Upper lobe of right lung (tissue), 1 donor: ENCODE data around the gene FKBP2. TPM values are rescaled to one million over a fixed set of nuclear protein-coding genes. Genes with fewer than 3 reads are reported as not detected.

Experiments
- ATAC-seq: fragments of 200-7000 bp; cut with Tn5 transposase; one replicate; pipeline ENCODE4 v1.9.1; 2020; ENCODE audit warnings: mild to moderate bottlenecking, moderate library complexity
- DNase-seq: peaks from one replicate; pipeline ENCODE4 v3.0.0-alpha.2; 2020
- H3K27ac ChIP-seq: fragments of 200-600 bp; one replicate; pipeline ENCODE4 v1.8.0; 2022
- H3K27me3 ChIP-seq: fragments of 200-600 bp; one replicate; pipeline ENCODE4 v1.8.0; 2022; ENCODE audit warnings: mild to moderate bottlenecking
- H3K36me3 ChIP-seq: fragments of 200-600 bp; one replicate; pipeline ENCODE4 v1.8.0; 2022
- H3K4me1 ChIP-seq: fragments of 200-600 bp; one replicate; pipeline ENCODE4 v1.8.0; 2022
- H3K4me3 ChIP-seq: fragments of 200-600 bp; one replicate; pipeline ENCODE4 v1.8.0; 2022; ENCODE audit warnings: mild to moderate bottlenecking
- H3K9me3 ChIP-seq: fragments of 200-600 bp; one replicate; pipeline ENCODE4 v1.8.0; 2022
- CTCF ChIP-seq: fragments of 200-600 bp; IDR thresholded peaks from one replicate; pipeline ENCODE4 v1.8.0; 2022; ENCODE audit warnings: antibody characterized with exemption
- intact Hi-C: fragments of 100-400 bp; cut with DNase I; formaldehyde crosslinking; loops from one replicate; pipeline ENCODE4 v1.11.0; 2022
- total RNA-seq: library from RNA; stranded (reverse); fragmentation: NEBNext Ultra II Directional; extraction: Animal tissue kit (Norgen Biotek cat#: 25700); gene quantifications from one replicate; pipeline ENCODE4 v1.2.1, GENCODE V29; 2021
- donor health status: DM: no; HTN: yes; CAD: no; lungs with severe emphysema.

Gene FKBP2
- total RNA-seq, 1 donor from 2014 or later = 53.9 TPM

- H3K4me1 ChIP-seq = peaks cover 45% of the 10 kb centered on the region
- ATAC-seq = no peak
- TF ChIP-seq CTCF = no peak
- no peaks in the 10 kb centered on the region for H3K9me3 ChIP-seq
- H3K27ac ChIP-seq = no peak overlapping the region
- no peaks in the 10 kb centered on the region for H3K27me3 ChIP-seq
- peak; percentile 66 for DNase-seq
- intact Hi-C loops = no loop called here
- no peak overlapping the region for H3K4me3 ChIP-seq
- H3K36me3 ChIP-seq = no peaks in the 10 kb centered on the region
These were observed 8.5 kb upstream of the FKBP2 start for GRCh38 chr11:64232182-64232966.

GRCh38 chr11:64232967-64233315 lies 8.0 kb upstream of the FKBP2 start:
- H3K36me3 ChIP-seq = peaks cover 2% of the 10 kb centered on the region
- no peak overlapping the region for H3K4me3 ChIP-seq
- H3K9me3 ChIP-seq = no peaks in the 10 kb centered on the region
- DNase-seq (no peak), ATAC-seq (no peak)
- intact Hi-C loops = no loop called here
- no peaks in the 10 kb centered on the region for H3K27me3 ChIP-seq
- no peak for TF ChIP-seq CTCF
- H3K4me1 ChIP-seq = peaks cover 45% of the 10 kb centered on the region
- no peak overlapping the region for H3K27ac ChIP-seq

- H3K27ac ChIP-seq = peak within 1 kb of the TSS; percentile 74
- H3K27me3 ChIP-seq = no peaks in the 10 kb centered on the region
- intact Hi-C loops = no loop called here
- TF ChIP-seq CTCF = no peak
- peaks cover 50% of the 10 kb centered on the region for H3K4me1 ChIP-seq
- H3K36me3 ChIP-seq = peaks cover 14% of the 10 kb centered on the region
- peak; percentile 74 for ATAC-seq
- peak; percentile 90 for DNase-seq
- H3K4me3 ChIP-seq = peak within 1 kb of the TSS; percentile 76
- H3K9me3 ChIP-seq = no peaks in the 10 kb centered on the region
These were observed 6.8 kb upstream of the FKBP2 start, which contains the start of gene VEGFB for GRCh38 chr11:64233913-64234586. TSS of gene VEGFB (plus strand) at chr11:64234584. CDS start at chr11:64234834, 250 bp downstream.

GRCh38 chr11:64234647-64235379 lies 6.1 kb upstream of the FKBP2 start:
- H3K27ac ChIP-seq = peak overlapping the region; percentile 74
- no peaks in the 10 kb centered on the region for H3K27me3 ChIP-seq
- peak; percentile 47 for ATAC-seq
- H3K9me3 ChIP-seq = no peaks in the 10 kb centered on the region
- H3K36me3 ChIP-seq = peaks cover 16% of the 10 kb centered on the region
- H3K4me3 ChIP-seq = peak overlapping the region; percentile 76
- no peak for TF ChIP-seq CTCF
- intact Hi-C loops = no loop called here
- peaks cover 45% of the 10 kb centered on the region for H3K4me1 ChIP-seq
- DNase-seq = peak; percentile 83

- Histone ChIP-seq H3K9me3 (no peaks in the 10 kb centered on the region), H3K4me3 (peak overlapping the region; percentile 76), H3K27ac (peak overlapping the region; percentile 74), H3K4me1 (peaks cover 49% of the 10 kb centered on the region), H3K27me3 (no peaks in the 10 kb centered on the region), H3K36me3 (peaks cover 16% of the 10 kb centered on the region)
- DNase-seq = peak; percentile 65
- intact Hi-C loops = no loop called here
- ATAC-seq = no peak
- TF ChIP-seq CTCF = no peak
These were observed 5.3 kb upstream of the FKBP2 start for GRCh38 chr11:64235437-64236161.
